Hematopoietic multipotent progenitor cell treated with erythropoietin and hydrocortisone succinate and interleukin-3 and kit ligand, for 15 days (in vitro differentiated cells): ENCODE measurements around the gene NDUFB8.
"Not testable (repeated sequence)": the region's sequence is repeated elsewhere in the genome, so short reads cannot be mapped to it uniquely, and the experiment has no call there.

ENCODE experiments used
- DNase-seq: peaks from one replicate; pipeline ENCODE4 v3.0.0-alpha.2; 2015; ENCODE audit warnings: low spot score

NDUFB8 gene

DNA sequence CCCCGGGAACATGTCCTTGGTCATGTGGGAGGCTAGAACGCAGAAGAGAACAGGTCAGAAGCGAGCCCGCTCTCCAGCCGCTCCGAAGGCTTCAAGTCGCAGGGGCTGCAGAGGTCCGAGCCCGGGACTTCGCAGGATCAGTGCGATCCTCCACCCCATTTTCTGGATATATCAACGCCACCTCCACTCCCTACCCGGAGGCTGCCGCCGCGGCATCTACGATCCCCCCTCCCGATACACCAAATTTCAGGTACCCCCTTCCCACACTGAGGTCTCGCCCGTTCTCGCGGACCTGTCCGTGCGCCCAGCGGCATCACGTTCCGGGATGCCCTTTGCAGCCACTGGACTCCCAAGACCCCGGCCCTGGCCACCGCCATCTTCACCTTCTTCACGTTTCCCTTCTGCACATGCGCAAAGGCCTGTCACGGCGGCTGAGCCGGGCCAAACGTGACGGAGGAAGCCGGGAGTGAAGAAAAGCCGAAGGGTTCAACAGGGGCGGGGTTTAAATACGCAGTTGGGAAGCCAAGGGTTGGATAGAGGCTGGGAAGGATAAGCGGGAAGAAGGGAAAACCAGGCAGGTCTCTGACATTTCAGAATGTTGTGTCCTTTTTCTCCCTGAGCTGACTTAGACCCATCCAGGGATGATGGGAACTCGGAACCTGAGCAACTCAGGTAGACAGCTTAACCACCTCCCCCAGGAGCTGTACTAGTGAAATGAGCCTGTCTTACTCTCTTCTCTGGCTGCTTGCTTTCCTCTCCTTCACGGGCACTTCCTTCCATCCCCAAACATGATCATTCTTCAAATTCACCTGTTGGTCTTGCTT lies at the start of gene NDUFB8:
Gene NDUFB8 (minus strand): TSS at position 397 of the 824 bp plus-strand sequence. CDS start 20 bp downstream, at position 377.
- peak; percentile 85 for DNase-seq

DNA sequence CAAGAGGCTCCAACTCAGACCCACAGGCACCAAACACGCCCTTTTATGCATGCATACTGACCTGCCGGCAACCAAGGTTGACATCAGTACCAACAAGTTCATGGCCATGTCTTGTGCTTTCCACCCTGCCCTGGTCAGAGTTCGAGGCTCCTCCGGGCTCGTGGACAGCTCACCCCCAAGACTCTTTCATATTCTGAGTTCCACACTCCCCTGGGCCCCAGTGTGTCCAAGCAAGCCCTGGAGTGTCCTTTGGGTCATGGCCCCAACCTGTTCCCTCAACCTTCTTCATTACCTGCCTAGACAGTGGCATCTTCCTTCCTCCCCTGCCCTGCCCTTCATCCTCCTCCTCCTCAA lies 46.6 kb upstream of the NDUFB8 start:
- no peak for DNase-seq

DNA sequence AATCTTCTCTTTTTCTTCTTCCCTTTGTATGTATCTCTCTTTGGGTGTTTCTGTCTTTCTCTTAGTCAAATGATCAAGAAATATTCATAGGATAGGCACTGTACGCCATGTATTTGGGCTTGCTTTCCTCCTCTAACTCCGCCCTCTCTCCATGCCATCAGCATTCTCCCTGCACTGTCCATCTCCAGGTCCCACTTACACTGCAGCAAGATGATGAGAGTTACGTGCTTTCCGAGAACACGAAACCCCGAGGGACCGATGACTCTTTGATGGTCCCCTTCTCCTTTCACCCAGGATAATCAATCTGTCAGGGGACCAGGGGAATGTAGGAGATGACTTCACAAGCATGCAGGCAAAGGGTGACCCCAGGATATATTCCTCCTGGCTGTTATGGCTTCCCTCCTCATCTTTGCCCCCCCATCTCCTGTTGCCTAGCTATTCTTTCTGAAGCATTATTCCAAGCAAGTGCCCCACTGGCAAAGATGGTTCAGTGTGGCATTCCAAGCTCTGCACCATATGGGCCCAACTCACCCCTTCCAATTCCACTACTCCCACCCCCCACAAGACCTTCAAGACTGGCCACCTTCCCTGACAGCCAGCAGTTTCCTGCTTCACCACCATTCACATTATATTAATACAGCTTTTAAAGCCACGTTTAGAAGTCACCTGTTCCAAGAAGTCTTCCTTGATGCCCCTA lies 46.1 kb upstream of the NDUFB8 start:
- no peak for DNase-seq

DNA sequence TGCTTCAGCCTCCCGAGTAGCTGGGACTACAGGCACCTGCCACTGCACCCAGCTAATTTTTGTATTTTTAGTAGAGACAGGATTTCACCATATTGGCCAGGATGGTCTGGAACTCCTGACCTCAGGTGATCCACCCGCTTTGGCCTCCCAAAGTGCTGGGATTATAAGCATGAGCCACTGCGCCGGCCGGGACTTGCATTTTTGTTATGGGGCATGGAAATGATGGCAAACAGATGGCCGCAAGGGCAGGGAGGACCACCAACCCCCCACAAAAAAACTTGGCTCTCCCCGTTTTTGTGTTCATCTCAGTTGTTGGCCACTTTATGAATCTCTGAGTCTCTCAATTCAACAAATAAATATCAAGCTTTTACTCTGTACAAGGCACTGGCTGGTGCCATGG lies 45.5 kb upstream of the NDUFB8 start:
- not testable (repeated sequence) for DNase-seq

DNA sequence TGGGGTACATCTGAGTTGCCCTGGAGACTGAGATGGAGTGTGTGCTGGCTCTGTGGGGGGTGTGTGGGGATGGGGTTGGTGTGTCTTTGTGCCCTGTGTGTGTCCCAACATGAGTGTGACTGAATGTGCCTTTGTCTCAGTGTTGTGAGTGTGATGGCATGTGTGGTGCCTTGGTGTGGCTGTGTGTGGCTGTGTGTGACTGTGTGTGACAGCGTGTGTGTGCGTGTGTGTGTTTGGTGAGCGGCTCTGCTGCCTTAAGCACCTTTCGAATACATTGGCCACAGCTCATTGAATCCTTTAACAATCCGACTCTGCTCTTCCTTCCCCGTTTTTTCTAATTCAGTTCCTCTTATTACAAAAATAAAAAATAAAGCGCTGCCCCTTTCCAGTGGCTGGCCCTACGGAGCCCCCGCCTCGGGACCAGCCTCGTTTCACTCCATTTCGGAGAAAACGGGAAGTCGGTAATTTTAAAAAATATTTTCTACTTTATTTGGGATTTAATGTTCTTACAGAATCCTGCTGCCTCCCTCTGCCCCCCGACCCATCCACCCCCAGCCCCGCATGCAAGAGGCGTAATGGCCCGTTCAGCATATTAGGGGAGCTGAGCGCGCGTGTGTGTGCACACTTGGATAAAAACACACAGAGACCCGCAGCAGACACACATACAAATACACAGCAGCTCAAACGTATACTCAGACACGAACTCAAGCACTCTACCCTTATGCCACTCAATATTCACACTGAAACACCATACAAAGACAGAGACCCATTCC lies 41.6 kb upstream of the NDUFB8 start:
- DNase-seq = no peak

DNA sequence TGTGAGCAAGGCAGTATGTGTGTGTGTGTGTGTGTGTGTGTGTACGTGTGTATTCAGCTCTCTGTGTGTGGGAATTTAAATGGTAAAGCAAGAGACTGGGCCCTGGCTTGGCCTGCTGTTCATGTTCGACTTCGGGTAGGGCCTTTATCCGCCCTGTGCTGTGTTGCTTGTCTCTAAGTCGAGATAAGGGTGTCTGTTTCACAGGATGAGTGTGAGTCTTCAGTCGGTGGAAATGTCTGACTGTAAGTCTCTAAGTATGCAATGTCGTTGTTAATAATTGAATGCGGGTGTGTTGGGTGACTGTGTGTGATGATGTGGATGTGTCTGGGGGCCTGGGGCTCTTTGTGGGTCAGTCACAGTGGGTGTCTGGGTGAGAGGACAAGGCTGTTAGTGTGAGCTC lies 40.8 kb upstream of the NDUFB8 start:
- no peak for DNase-seq

DNA sequence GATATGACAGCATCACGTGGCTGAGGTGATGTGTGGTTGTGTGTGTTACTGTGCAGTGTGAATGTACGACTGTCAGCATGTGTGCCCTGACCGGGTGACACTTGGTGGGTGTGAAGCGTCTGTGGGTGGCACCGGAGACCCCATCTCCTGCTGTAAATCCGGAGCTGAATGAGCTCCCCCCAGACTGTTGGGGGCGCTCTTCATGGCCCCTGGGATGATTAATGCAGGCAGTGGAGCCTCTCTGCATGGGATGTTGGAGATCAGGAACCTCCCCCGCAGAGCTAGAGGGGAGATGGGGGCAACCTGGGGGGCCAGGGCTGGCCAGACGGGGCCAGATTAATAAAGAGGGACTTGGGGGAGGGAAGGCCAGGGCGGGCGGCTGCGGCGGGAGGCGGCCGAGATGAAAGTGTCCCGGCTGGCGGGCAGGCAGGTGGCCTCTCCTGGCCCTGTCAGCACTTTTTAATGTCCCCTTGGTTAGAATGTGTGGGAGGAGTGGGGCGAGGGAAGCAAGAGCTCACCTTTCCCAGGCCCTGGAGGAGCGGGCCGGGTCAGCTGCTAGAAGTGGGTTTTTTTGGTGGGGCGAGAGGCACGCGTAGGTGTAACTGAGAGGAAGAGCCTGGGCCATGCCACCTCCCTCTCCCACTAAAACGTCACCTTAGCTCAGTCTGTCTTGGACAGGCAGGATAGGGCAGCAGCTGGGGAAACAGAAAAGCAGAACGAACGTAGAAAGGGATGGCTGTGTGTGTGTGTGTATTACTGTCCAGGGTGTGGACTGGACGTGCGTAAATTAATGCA lies 40.2 kb upstream of the NDUFB8 start:
- no peak for DNase-seq

DNA sequence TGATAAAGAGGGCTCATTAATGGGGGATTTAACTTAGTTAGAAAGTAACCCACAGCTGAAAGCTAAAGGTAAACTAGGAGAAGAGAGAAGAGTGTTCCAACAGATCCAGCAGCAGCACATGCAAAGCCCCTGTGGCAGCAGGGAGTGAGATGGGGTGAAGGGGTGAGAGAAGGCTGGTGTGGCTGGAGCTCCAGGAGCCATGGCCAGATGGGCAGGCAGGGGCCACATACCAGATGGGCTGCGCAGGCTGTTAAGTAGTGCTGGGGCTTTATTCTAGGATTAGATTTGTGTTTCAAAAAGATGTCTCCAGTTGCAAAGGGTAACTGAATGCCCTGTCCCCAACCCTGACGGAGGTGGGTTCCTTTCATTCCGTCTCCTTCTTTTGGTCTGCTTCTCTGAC lies 39.2 kb upstream of the NDUFB8 start:
- no peak for DNase-seq

DNA sequence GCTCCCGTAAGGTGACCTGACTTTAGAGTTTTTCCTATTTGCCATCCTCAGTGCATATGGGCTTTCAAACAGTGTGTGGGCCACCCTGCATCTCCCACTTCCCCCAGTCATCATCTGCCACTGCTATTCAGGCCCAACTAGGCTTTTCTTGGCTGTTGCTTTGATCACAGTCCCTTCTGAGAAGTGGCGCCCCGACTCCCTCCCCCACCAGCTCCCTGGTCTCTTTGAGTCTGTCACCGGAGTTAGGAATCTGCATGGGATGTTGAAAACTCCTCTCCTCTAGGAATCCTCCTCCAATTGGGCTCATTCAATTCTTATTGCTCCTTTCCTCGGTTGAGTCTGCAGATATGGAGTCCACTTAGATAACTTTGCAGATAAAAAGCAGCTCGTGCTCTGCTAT lies 38.2 kb upstream of the NDUFB8 start:
- DNase-seq = no peak

DNA sequence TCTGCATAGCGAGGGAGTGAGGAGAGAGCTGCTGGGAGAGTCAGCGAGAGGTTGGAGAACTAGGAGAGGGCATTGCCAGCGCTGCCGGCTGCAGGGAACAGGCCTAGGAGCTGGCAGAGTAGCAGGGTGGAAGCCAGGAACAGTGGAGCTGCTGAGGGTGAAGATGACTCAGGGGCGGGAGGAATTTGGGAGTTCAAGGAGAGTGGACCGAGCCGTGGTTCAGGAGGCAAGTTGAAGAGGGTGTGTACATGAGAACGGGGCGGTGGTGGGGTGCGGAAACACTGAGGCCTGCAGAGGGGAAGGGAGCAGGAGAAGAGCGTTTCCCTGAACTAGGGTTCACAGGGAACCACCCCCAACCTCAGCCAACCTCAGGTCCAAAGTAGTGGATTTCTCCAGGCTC lies 37.6 kb upstream of the NDUFB8 start:
- DNase-seq = no peak

DNA sequence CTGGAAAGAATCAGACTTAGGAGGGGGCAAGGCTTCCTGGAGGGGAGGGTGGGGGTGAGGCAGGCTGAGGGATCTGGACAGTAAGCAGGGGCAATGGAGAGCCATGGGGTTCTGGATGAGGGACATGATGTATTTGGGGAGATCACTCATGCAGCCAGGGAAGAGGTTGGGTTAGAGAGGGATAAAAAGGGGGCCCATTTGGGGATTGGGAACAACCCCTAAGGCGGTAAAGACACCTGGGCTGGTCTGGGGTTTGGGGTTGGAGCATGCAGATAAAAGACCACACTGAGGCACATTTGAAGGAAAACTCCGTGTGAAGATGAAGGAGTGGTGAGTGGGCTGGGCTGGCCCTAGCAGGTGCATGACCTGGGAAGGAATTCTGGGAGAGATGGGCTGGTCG lies 36.9 kb upstream of the NDUFB8 start:
- DNase-seq = no peak

DNA sequence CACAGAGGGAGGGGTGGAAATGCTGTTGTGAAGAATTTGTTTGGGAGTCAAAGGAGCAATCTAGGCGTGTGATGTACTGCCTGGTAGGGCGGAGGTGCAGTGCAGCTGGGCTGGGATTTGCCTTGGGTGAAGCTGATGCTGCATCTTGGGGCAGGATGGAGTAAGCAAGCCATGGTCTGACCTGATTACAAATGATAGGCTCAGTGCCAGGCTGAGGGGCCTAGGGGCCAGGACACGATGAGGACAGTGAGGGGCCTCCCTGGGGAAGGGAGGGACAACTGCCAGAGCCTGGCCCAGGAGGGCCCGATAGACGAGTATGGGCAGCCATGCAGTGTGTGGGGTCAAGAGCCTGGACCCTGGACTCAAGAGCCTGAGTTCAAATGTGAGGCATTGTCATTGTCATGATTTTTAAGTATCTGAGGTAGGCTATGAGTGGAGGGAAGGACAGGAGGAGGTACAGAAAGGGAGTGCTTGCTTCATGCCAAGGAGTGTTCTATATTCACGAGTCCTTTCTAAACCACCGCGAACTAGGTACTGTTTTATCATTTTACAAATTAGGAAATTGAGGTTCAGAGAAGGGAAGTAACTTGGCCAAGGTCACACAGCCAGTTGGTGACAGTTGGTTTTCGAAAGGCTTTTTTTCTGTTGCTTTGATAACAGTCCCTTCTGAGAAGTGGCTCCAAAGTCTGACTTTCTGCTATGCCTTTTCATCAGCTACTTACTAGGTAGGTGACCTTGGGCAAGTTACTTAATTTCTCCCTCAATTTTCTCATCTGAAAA lies 35.7 kb upstream of the NDUFB8 start:
- DNase-seq = no peak

DNA sequence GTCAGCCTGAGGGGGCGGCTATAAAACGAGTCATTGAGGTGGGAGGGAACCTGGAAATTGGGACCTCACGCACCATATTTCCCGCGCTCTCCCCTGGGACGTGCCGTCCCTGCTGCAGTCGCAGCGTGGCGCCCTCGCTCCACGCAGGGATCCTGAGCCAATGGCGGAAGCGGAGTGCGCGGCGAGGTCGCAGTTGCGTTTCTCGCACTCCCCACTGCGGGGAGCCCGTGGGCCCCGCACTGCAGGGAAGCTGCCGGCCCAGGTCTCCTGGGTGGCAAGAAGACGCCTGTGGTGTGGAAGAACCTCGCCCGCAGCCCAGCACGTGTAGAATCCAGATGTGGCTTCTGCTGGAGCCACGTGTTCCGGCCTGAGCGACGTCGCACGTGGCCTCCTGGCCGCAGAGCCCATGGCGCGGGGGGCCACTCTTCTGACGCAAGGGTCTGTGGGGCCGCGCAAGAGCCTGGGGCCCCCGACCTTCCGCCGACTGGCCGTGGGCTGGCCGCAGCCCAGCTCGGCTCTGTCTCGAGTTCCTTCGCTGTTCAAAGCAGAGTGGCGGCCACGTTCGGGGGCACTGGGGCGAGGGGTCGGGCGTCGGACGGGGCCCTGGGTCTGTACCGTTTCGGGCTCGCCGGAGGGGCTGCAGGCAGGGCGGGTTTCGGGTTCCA lies 32.5 kb upstream of the NDUFB8 start:
- peak; percentile 75 for DNase-seq

DNA sequence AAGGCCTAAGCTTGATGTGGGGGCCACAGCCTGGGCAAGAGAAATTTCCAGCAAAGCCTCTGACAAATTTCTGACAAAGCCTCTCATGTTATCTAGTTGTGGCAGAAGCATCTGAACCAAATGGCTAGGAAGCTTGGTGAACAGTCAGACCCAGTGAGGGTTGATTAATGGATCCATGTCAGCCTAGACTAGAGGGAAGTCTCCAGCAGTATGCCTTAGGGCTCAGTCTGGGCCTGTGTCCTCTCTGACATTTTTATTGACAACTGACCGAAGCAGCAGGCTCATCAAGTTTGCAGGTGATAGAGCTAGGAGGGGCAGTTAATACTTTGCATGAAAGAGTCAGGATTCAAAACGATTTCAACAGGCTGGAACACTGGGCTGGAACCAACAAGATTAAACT lies 31.3 kb upstream of the NDUFB8 start:
- no peak for DNase-seq

DNA sequence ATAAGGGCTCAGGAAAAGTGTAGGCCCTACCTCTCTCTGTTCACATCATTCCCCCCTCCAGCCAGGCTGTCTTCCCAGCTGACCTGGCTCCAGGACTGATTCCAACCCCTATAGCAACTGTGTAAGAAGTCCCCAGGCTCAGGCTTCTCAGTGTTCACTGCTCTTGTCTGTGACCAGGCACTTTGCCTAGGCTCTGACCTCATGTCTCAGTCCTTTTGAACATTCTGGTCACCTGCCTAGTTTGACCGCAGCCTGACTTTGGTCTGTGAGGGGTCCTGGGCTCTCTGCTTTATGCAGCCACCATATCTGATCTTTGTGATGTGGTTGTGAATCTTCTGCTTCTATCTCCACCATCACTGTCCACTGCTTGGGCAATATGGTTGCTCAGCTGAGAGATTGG lies 30.6 kb upstream of the NDUFB8 start:
- no peak for DNase-seq

DNA sequence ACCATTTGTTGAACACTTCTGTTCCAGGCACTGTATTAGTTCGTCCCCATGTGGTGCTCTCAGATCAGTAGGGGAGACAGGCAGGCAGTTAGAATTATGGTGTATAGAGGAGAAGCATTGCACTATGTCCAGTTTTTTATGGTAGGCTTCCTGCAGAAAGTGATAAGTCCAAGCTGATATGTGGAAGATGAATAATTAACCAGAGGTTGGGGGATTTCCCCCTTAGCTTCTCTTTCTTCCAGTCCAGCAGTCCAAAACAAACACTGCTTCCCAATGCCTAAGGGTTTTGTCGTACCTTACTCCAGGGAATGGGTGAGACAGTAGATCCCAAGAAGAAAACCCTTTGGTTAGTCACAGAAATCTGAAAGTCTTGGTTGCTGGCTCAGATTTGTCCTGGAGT lies 25.2 kb upstream of the NDUFB8 start:
- no peak for DNase-seq

DNA sequence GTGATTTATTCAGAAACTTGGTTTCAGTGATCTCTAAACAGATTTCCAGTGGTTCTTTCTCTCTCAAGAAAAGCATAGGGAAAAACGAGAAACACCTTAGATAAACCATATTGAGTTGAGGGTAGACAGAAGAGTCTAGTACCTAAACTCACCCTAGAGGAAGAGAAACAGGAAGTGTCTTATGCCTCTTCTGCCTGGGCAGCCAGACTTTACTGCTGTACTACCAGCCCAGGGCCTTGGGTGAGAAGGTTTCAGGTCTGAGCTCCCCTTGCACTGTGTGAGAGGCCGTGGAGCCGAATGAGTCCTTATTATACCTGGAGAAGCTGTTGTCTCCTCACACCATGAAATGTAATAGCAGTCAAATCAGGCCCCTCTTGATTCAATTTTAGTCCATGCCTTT lies 24.3 kb upstream of the NDUFB8 start:
- DNase-seq = no peak

DNA sequence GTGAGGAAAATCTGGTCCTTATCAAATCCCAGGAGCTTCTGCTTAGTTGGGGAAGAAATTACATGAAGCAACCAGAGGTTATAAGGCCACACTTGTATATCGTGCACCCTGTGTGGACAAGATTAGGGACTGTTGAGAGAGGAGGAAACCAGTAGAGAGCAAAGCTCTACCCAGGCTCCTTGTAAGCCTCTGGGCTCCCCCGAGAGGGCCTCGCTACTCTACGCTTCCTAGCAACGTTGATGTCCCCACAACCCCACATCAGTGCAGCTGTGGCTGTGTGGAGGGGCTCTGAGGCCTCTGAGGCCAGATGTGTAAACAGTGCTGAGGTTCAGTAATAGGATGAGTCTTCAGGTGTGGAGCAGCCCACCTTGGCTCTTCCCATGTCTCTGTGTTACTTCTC lies 22.1 kb upstream of the NDUFB8 start:
- DNase-seq = no peak

DNA sequence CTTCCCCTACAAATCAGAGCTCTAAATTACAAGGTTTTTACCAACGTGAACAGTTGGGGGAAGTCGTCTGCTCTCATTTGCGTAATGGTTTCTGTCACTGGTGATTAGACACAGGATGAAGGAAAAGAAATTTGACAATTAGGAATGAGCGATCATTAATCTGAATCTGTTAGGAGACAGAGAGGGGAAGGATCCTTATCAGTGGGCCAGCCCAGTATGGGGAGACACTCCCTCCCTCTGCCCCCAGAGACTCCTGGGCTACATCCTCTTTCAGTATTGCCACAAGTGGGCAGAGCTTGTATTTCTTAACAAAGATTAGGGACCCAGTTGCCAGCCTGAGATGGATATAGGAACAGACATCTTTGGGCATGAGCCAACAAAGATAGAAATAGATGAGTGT lies 21.5 kb upstream of the NDUFB8 start:
- DNase-seq = no peak

DNA sequence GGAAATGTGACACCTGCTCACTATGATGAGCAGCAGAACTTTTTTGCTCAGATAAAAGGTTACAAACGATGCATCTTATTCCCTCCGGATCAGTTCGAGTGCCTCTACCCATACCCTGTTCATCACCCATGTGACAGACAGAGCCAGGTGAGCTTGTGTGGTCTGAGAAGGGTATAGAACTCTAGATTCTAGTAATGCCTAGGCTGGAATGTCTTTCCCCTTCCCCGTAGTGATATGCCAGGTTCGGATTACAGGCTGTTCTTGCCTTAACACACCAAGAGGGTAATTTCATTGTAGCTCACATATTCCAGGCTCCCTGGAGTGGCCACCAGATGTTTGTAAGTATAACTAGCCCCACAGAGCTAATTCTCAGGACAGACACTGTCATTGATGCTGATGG lies 15.3 kb upstream of the NDUFB8 start:
- no peak for DNase-seq

DNA sequence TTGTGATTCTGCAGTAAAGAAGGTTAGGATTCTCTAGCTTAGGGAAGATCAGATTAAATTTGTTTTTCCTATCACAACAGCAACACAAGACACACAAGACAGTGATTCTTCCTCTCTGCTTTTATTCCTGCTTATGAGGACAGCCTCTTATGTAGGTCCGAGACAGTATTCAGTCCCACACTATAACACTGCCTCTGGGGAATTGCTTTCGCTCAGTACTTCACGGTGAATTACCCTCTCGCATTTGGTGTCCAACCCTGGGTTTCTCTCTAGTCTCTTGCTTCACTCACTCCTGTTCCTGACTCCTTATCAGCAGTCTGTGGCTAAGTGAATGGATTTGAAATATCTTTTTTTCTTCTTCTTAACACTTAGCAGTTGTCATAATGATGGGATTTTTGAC lies 7.8 kb upstream of the NDUFB8 start:
- DNase-seq = no peak
